GM18951 (cell line): ENCODE measurements around the gene WWC2.
"Not testable (repeated sequence)": the region's sequence is repeated elsewhere in the genome, so short reads cannot be mapped to it uniquely, and the experiment has no call there.

ENCODE experiments used
- POLR2A ChIP-seq: IDR thresholded peaks from 4 replicates; pipeline ENCODE4 v1.6.1; 2011; ENCODE audit warnings: mild to moderate bottlenecking; ENCODE audit not compliant: insufficient read length, insufficient read depth; ENCODE audit errors: extremely low read depth
- in situ Hi-C: fragments of 300-500 bp; cut with MboI; formaldehyde crosslinking; loops from one replicate; pipeline ENCODE4 v1.12.0; 2022; ENCODE audit warnings: low sequenced_read_pairs, mixed read lengths, inconsistent platforms; ENCODE audit not compliant: unreplicated experiment

The WWC2 gene

DNA sequence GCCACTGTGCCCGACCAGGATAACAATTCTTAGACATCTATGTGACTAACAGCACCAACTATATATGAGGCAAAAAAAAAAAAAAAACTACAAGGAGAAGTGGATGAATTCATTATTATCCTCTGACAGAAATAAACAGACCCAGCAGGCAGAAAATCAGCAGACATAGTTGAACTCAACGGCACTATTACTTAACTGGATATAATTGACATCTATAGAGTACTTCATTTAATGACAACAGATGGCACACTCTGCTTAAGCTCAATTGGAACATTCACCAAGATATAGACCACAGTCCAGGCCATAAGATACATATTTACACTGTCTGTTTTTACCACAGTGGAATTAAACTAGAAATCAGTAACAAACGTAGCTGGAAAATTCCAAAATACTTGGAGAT, 207.8 kb downstream of the WWC2 start:
- TF ChIP-seq POLR2A: no peak
- in situ Hi-C loops: no loop called here

DNA sequence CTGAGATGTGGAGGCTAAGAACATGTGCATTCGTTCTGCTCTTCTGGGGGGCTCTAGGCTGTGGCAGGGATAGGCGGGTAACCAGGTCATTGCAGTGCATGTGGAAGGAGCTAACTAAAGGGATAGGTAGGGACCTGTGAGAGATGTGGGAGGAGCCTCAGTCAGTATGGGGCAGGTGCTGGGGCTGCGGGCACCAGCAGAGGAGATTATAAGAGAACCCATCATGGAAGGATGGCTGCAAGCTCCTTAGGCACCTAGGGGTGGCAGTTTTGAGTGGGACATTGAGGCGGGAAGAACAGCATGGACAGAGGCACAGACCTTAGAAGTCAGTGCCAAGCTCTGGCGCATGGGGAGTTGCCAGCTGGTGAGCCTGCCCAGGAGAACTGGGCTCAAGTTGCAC, 213.8 kb downstream of the WWC2 start:
- in situ Hi-C loops: no loop called here
- no peak for TF ChIP-seq POLR2A

DNA sequence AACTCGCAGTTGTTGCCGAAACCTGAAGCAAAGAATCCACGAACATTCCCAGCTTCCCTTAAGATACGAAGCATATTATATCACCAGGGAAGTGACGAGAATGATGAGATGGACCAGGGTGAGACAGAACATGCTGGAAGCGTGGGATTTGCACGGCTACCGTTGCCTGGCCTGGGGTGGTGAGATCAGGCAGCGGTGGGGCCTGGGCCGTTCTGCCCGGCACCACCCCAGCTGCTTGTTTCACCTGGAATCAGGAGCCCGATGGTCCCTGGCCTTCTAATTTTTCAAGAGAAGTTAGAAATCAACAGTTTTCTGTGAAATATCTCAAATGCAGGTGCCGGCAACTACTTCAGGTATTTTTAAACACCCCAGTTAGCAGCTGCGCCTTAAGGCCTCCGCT, 215.3 kb downstream of the WWC2 start:
- in situ Hi-C loops: no loop called here
- no peak for TF ChIP-seq POLR2A

DNA sequence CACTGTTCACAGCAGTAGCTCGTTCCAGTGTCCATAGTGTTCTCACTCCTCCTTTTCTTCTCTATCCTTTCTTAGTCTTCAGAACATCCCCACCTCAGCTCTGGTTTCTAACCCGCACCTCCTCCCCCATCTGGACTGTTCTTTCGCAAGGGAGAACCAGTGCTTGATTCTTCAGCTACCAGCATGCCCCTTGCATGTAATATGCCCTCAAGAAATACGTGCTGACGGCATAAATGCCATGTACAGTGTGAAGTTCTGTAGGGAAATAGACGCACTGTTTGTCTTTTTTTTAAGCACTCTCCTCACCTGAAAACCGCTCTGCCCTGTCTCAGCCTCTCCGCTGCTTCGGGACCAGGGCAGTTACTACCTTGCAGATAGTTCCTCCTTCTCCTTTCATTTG, 215.7 kb downstream of the WWC2 start:
- TF ChIP-seq POLR2A: no peak
- in situ Hi-C loops: no loop called here

DNA sequence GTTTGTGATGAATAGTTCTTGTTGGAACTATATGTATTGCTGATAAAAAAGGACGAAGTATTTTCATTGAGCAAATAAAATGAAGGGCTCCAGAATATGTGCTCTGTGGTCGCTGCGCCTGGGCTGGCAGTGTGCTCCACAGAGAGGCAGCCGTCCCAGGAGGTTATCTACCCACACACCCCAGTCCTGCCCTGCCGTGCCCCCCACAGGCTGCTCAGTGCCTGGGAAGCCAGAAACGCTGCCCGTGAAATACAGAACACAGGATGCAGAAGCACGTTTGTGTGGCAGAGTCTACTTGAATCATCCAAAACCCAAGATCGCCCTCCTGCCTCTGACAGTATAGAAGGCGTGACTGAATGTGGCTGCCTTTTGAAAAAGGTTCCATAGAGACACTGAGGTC, 219.6 kb downstream of the WWC2 start:
- in situ Hi-C loops: no loop called here
- TF ChIP-seq POLR2A: no peak

DNA sequence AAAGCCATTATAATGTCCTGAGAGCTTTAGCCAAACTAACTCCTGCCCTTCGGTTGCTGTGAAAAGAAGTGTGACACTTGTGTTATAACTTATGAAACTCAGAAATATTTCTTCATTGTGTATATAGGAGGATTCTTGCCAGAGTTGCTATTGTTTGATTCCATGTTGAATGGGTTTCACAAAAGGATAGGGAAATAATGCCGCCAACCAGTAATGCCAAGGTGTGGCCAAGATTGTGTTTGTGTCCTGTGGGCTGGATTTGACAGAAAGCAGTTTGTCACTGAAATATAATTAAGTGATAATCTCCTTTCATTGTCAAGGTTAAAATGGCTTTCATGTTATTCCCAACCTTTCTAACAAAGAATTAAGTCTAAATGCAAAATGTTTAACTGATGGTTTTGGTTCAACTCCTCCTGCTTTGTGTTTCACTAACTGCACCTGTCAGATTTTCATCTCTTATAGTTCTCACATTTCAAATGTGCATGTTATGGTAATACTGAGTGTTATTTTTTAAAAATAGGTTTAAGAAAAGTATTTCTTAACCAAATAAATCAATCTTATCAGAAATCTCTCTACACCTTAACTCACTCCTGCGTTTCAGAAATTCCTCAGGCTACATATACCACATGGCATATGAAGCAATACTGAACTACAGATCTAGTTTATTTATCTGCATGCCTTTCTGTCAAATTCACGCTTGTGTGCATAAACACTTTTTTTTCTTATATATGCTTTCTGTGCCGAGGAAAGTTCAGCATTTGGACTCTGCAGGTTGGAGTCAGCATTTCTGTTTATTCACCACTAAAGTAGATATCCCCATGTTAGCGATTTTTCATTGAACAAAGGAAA, 221.4 kb downstream of the WWC2 start, which contains the start of gene CLDN22:
TSS of gene CLDN22 (minus strand) at position 66 of the 849 bp plus-strand sequence. CDS start at position 8, 58 bp downstream.
- no peak for TF ChIP-seq POLR2A
- in situ Hi-C loops: no loop called here

DNA sequence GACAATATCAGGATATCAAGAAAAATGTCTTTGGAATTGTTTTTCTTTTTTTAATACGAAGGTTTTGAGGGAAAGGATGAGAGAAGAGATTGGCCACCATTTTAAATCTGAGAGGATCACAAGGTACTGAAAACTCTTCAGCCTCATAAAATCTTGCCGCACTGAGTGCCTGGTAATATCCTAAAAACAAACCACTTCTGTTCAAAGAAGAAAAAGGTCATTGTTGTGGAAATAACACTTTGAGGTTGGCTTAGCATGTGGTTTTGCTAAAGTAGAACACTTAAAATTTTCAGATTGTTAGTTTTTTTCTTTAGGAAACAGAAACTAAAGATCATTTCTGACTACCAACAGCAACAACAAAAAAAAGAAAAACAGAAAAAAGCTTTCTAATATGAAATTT, 222.0 kb downstream of the WWC2 start:
- TF ChIP-seq POLR2A: no peak
- in situ Hi-C loops: no loop called here

DNA sequence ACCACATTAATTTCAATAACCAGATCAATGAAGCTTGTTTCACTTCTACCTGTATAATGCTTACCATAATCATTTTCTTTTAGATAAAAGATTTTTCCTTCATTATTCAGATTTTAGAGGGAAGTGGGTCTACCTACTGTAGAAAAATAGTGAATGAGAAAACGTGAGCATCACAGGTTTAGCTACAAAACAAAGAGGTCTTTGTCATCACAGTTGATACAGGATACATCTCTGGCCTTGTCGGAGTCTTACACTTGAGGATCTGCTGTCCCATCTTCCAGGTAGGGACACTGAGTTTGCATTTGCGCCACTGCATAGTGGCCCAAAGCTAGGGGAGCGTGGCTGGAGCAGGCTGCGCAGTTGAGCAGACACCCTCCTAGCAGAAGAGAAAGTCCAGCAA, 222.5 kb downstream of the WWC2 start:
- no peak for TF ChIP-seq POLR2A
- in situ Hi-C loops: no loop called here

DNA sequence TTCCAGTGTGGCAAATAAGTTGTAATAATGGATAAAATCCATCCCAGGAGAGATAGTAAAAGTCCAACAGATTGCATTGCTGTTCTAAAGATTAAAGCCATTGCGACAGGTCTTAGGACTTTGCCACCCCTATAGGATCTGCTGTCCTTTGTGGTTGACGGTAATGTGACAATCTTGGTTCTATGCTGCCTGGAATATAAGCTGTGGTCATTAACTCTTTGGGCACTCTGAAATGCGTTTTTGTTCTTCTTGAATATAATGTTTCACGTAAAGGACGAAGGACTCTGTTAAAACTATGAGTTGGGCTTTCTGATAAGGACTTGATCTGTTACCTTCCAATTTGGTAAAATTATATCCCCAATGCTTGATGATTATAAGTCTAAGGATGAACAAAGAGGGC, 223.3 kb downstream of the WWC2 start, which contains the start of gene CLDN24:
TSS of gene CLDN24 (minus strand) at position 101 of the 400 bp plus-strand sequence. CDS start at position 101, 0 bp downstream.
- in situ Hi-C loops: no loop called here

DNA sequence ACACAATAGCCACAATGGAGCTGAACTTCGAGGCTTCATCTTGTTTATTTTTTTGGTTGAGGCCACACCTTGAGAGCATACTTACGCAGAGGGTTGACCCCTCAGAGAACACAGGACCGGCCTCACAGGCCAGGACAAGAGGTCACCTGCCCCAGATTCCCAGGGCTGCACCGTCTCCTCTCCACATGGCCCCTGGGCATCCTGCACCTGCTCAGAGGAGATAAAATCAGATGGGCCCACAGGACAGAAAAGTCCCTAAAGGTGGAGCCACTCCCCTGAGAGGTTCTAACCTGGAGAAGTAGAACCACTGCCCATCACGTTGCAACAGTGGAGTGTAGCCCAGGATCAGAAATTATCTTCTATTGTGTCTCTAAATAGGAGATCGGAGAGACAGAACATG, 224.2 kb downstream of the WWC2 start:
- in situ Hi-C loops: no loop called here

More for the DNA sequence above, 223.3 kb downstream of the WWC2 start, which contains the start of gene CLDN24:
- no peak for TF ChIP-seq POLR2A

DNA sequence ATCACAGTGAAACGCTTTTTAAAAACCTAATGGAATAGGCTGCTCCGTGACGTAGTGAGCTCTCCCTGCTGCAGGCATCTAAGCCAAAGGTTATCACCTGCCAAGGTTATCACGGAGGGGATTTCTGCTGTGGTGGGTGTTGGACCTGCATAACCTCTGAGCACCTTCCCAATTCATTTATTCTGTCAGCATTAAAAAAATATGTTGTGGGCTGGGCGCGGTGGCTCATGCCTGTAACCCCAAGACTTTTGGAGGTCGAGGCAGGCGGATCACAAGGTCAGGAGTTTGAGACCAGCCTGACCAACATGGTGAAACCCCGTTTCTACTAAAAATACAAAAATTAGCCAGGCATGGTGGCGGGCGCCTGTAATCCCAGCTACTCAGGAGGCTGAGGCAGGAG, 225.0 kb downstream of the WWC2 start:
- in situ Hi-C loops: not testable (repeated sequence)

More for the DNA sequence above, 224.2 kb downstream of the WWC2 start:
- no peak for TF ChIP-seq POLR2A

DNA sequence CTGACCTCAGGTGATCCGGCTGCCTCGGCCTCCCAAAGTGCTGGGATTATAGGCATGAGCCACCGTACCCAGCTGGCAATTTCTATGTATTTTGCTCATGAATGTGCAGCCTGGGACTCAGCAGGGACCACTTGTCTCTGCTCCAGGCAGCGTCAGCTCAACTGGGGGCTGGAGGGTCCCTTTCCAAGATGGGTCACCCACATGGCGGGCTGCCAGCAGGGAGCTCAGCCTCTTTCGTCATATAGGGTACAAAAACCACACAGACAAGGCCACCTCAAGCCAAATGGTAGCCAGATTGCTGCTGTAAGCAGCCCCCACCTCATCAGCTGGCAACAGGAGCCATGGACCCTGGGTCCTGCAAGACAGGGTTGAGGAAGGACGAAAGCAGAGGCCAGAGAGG, 225.6 kb downstream of the WWC2 start:
- in situ Hi-C loops: no loop called here
- TF ChIP-seq POLR2A: no peak

DNA sequence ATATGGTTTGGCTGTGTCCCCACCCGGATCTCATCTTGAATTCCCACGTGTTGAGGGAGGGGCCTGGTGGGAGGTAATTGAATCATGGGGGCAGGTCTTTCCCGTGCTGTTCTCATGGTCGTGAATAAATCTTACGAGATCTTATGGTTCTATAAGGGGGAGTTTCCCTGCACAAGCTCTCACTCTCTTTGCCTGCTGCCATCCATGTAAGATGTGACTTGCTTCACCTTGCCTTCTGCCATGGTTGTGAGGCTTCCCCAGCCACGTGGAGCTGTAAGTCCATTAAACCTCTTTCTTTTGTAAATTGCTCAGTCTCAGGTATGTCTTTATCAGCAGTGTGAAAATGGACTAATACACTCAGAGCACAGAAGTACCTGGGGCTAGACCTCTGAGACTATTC, 227.3 kb downstream of the WWC2 start:
- in situ Hi-C loops: not testable (repeated sequence)

DNA sequence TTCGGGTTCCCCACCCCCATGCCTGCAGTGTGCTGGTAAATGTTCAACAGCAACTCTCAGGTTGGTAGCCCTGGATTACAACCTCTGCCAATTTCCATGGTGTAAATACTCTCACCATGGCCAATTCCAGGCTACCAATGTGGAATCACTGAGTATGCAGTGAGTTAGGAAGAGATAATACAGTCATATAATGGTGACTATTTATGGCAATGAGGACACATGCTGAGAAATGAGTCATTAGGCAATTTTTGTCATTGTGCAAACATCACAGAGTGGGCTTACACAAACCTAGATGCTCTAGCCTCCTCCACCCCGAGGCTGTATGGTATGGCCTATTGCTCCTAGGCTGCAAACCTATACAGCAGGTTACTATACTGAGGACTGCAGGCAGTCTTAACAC, 227.8 kb downstream of the WWC2 start:
- in situ Hi-C loops: no loop called here

DNA sequence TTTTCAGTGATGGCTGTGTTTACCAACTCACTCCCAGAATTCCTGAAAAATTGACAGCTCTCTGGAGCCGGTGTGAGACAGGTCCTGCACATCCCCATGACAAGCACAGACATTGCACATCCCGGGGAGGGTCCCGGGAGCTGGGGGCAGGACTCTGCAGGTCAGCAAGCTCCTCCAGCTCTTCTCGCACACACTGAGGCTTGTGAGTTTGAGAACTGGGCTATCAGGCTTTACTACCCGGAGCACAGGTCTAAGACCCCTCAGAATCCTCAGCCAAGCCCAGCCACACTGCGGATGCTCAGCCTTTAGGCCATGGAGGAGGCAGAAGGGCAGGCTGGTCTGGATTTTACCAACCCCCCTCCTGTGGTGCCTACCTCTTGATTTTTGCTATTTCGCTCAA, 228.8 kb downstream of the WWC2 start:
- no peak for TF ChIP-seq POLR2A
- in situ Hi-C loops: no loop called here

More for the DNA sequence above, 227.8 kb downstream of the WWC2 start:
- no peak for TF ChIP-seq POLR2A

DNA sequence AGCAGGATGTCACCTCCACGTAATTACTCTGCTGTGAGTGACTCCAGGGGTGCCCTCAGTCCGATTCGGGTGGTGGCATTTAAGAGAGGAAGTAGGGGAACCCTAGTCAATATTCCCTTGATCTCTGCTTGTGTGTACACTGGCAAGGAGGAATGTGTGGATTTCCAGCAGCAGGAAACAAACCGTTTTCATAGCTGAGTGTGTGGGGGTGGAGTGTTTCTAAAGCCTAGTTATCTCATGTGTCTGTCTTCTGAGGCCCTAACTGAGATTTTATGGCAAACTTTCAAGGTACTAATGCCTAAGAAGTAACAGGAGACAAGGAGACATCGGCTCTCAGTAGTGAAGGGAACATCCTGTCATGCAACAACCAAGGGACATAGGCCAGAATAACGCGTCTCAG, 229.8 kb downstream of the WWC2 start:
- no peak for TF ChIP-seq POLR2A
- in situ Hi-C loops: no loop called here
